Right renal cortex interstitium (tissue), 3 donors: ENCODE measurements around the gene GSTO1. TPM values are rescaled to one million over a fixed set of nuclear protein-coding genes. Genes with fewer than 3 reads are reported as not detected.

ENCODE experiments used
- DNase-seq, 3 donors: peaks; one replicate each; pipeline ENCODE4 v3.0.0-alpha.2; 2013; ENCODE audit warnings: low read depth in 3 of 3, low spot score in 2 of 3
- polyA plus RNA-seq, 3 donors: library from polyadenylated mRNA; unstranded; fragments of 120-200 nt; gene quantifications; one replicate each; pipeline ENCODE4 v1.2.1, GENCODE V29; 2013; ENCODE audit not compliant: insufficient read length in 3 of 3

Gene GSTO1
- polyA plus RNA-seq, 3 donors, result 94.7 to 102 (median 102) TPM

DNA sequence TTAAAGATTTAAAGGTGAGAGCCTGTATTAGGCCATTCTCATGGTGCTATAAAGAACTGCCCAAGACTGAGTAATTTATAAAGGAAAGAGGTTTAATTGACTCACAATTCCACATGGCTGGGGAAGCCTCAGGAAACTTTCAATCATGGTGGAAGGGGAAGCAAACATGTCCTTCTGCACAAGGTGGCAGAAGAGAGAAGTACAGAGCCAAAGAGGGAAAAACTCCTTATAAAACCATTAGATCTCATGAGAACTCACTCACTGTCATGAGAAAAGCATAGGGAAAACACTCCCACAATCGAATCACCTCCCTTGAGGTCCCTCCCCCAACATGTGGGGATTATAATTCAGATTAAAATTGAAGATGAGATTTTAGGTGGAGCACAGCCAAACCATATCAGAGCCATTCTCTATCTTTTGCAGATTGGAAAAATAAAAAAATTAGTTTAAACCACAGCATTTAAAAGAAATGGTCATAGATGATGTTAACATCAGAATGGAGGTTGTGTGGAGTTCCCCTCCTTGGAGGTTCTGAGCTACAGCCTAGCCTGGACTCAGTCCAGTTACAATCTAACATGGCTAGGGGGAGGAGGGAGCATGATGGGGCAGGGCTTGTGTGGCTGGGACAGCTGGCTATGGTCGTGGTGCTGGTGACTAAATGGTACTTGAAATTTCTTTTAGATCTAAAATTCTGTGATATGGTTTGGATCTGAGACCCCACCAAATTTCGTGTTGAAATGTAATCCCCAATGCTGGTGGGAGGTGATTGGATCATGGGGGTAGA lies 47.4 kb downstream of the GSTO1 start:
- no peak for DNase-seq

GRCh38 chr10:104303594-104304355 lies 49.1 kb downstream of the GSTO1 start:
- no peak for DNase-seq

- no peak for DNase-seq
Measured at GRCh38 chr10:104304356-104304745, 49.7 kb downstream of the GSTO1 start.

DNA sequence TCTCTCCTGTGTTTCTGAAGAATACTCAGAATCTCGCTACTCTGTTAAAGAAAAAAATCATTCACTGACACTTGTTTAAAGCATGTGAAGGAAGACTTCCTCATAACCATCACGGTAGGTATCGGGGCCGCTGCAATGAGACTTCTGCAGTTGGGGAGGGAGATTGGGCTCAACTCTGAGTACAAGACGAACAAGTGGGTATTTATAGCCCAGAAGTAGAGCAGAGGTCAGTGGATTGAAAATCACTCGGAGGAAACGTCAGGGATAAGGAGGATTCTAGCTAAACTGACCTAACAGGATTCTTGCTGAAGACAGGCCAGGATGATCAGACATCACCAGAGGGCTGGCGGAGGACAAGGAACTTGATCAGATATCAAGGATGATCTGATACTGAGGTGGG lies 50.2 kb downstream of the GSTO1 start:
- DNase-seq, result no peak

DNA sequence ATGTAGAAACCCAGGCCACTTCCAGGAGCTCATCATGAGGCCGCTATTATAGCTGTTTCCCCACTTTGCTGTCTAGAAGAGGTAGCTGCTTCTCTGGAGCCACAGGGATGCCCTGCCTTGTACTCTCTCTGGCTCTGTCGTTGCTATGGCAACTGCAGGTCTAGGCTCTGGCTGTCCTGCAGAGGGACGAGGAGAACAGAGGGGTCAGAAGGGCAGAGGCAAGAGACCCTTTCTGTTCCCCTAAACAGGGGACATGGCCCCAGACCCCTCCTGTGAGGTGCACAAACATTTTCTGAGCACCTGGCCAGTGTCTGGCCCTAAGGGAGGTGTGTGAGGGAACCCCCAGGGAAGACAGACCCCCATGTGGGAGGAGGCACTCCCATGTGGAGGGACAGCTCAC lies 52.2 kb downstream of the GSTO1 start:
- DNase-seq, result no peak

DNA sequence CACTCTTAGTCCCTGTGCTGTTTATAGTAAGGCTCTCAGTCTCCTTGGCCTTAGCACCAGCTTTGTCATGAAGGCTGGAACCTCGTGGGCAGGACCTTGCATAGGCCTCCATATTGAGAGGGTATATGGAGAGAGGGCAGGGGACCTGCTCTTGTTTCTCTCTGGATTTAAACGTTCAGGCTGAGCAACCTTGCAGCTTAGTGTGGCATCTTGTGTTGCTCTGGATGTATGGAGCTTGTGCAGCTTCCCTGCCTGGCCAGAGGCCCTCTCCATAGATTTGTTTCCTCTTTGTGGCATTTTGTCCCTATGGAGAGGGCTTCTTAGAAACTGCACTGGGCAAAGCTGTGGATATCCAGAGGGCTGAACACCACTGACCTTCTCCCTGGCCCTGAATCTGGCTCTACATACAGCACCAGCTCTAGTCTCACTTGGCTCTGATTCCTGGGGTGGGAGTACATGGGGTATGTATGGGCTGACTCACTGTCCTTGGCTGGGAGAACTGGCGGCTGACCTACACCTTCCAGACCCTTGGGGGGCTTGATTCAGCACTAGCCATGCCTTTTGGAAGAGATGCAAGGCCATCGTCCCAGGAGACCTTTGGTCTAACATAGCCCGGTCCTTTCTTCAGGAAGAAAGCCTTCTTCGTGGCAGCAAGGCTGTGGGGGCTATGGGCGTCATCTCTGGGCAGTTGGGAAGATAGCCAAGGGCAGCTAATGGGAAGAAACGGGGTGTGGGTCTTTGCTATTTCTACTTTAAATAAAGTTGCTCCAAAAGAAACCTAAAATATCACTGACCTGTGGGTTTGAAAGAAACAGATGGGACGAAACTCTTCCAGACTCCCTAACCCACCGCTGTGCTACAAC lies 53.1 kb downstream of the GSTO1 start:
- no peak for DNase-seq

DNA sequence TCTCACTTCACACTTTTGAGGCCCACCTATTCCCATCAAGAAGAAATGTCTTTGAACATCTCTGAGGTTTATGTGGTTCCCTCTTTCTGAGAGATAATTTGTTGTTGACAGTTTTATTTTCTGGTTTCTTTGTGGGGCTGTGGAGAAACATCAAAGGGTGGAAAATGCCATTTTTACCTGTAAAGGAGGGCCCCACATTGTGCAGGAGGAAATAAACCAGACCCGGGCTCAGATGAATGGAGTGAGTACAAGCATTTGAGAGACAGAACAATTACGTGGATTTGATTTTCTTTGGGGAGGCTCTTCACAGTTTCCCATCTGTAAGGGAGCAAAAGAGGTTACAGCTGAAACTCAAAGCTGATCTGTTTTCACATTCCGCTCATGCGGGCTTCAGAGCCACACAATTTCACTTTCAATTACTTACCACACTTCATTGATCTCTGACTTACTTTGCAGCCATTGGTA lies 53.8 kb downstream of the GSTO1 start:
- no peak for DNase-seq

DNA sequence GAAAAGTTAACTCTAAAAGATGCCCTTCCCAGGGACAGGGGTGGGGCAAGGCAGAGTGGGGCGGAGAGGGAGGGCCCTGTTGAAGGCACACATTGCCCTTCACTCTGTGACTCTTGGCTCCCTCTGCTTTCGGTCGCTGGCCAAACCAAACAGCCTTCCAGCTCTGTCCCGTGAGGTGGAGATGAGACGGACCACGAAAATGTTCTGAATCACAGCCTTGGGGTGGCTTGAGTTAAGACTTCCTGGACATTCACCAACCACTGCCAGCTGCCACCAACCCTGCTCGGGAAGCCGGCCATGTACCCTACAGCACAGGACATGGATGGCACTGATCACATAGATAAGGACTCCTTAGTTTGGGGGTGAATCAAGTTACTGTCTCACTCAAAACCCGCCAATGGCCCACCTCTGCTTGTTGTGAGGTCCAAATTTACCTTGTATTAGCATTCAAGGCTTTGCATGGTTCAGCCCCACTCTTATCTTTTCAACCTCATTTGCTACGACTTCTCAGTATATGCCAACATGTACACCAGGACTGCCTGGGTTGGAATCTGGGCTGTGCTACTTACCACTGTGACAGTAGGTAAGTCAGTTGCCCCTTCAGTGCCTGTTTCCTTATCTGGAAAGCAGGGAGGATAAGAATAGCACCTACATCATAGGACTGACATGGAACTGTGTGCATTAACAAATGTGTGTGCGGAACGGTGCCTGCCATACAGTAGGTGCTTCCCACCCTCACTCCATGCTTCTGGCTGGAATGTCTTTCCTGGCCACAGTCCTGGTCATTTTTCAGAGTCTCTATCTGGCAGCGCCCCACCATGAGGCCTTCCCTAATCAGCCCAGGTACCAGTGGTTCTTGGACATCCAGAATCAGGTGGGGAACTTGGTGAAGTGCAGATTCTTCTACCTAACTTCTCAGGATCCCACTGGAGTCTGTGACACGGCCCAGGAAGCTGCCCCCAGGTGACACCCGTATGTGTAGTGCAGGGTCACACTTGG lies 55.6 kb downstream of the GSTO1 start:
- DNase-seq, result no peak

GRCh38 chr10:104311184-104311720 lies 56.6 kb downstream of the GSTO1 start:
- DNase-seq, result no peak

DNA sequence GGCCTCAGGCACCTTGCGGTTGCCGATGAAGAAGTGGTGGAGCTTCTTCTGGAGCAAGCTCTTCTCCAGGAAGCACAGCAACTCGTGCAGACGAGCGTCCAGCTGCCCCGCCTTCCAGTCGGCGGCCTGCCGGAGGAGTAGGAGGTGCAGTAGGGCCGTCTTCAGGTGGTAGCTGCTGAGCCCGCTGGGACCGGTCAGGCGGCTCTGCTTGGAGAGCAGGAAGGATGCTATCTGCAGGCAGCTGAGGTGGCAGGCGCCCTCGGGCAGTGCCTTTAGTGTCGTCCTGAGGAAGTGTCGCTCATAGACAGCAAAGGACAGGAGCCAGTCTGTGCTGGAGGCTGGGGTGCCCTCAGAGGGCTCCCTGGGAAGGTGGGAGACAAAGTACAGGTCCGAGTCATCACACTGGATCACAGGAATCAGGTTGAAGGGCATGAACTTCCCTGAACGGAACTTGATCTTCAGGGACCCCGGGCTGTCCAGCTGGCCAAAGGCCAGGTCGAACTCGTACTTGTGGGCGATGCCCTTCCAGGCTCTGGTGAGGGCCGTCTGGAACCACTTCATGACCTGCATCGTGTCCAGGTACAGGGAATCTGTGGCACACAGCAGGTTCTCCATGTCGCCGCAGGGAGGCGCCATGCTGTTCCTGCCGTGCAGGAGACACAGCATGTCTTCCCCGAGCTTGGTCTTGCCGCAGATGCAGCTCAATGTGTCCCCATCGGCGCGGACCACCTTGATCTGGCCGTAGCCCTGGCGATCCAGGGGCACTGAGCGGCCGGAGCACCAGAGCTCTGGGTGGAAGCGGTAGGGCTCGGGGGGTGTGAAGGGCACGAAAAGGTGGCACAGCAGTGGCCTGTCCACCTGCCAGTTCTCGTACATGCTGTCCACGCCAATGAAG lies 60.1 kb downstream of the GSTO1 start:
- no peak for DNase-seq

- DNase-seq, result no peak
Measured at GRCh38 chr10:104315486-104315921, 60.8 kb downstream of the GSTO1 start.

GRCh38 chr10:104316321-104317099 lies 61.8 kb downstream of the GSTO1 start:
- no peak for DNase-seq

Other genes with a start within 250 kb of the GSTO1 start
- gene COL17A1, start 169.0 kb upstream of the GSTO1 start, polyA plus RNA-seq, result under 1 TPM; 0.27 to 0.97 (median 0.29) TPM
- gene SFR1, start 132.7 kb upstream of the GSTO1 start, polyA plus RNA-seq, result 10 to 100 TPM; 10.9 to 12.9 (median 12.3) TPM
- gene CFAP43, start 22.5 kb upstream of the GSTO1 start, polyA plus RNA-seq, result 10 to 100 TPM; 14.6 to 17.5 (median 14.8) TPM
- gene GSTO2, start 14.3 kb downstream of the GSTO1 start, polyA plus RNA-seq, result 10 to 100 TPM; 26.0 to 32.1 (median 30.4) TPM
- gene ITPRIP, start 83.6 kb downstream of the GSTO1 start, polyA plus RNA-seq, result 10 to 100 TPM; 10.1 to 10.5 (median 10.1) TPM
- gene CFAP58, start 98.9 kb downstream of the GSTO1 start, polyA plus RNA-seq, result under 1 TPM; 0.27 to 0.54 (median 0.47) TPM